Peyer's patch (tissue), 4 donors: ENCODE results near the gene ZNF268.

Experiments
- POLR2A ChIP-seq, 2 donors: fragments of 450-650 bp; IDR thresholded peaks; one replicate each; pipeline ENCODE4 v1.5.1; 2017; ENCODE audit warnings: antibody characterized with exemption in 2 of 2, mild to moderate bottlenecking in 2 of 2, moderate library complexity in 2 of 2
- TF ChIP-seq, protein P1 (sequence below), 6 experiments: fragments of 450-650 bp in 4 of 6; fragments of 200-600 bp in 2 of 6; sonication (generic) in 1 of 6; IDR thresholded peaks; one replicate each; pipeline ENCODE4 v1.5.1; 2017 to 2019; ENCODE audit warnings: antibody characterized with exemption in 6 of 6, mild to moderate bottlenecking in 3 of 6, moderate library complexity in 1 of 6

DNA sequence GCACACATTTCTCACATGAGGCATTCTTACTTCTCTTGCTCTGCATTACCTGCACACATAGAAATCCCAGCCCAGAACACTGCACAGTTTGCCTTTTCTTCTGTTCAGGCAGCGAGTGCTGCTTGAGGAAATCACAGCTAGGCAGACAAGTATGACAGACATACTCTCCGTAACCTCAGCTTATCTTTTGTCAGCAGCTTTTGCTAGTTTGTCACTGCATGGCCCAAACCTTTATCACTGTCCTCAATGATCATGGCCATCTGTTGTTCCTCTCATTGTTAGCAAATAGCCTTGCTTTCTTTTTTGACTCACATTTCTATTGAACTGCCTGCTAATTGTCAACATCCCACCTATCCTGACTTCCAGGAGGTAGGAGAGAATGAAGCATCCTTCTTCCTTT, 45.5 kb upstream of the ZNF268 start:
- TF ChIP-seq, protein P1, sequence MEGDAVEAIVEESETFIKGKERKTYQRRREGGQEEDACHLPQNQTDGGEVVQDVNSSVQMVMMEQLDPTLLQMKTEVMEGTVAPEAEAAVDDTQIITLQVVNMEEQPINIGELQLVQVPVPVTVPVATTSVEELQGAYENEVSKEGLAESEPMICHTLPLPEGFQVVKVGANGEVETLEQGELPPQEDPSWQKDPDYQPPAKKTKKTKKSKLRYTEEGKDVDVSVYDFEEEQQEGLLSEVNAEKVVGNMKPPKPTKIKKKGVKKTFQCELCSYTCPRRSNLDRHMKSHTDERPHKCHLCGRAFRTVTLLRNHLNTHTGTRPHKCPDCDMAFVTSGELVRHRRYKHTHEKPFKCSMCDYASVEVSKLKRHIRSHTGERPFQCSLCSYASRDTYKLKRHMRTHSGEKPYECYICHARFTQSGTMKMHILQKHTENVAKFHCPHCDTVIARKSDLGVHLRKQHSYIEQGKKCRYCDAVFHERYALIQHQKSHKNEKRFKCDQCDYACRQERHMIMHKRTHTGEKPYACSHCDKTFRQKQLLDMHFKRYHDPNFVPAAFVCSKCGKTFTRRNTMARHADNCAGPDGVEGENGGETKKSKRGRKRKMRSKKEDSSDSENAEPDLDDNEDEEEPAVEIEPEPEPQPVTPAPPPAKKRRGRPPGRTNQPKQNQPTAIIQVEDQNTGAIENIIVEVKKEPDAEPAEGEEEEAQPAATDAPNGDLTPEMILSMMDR (IDR thresholded peaks at IDR 0.05) = no peak
- no peak for TF ChIP-seq POLR2A (IDR thresholded peaks at IDR 0.05)
